BJ (cell line): ENCODE results near the gene KCNAB3. TPM values are rescaled to one million over a fixed set of nuclear protein-coding genes. Genes with fewer than 3 reads are reported as not detected.

Experiments
- CTCF ChIA-PET: fragments of 350-600 bp; formaldehyde crosslinking; extraction: SDS; loops from one replicate; lab custom pipeline; 2021; ENCODE audit warnings: antibody characterized with exemption, inconsistent platforms; lab: Yijun Ruan, JAX
- POLR2A ChIA-PET: fragments of 300-600 bp; sonication (Branson Sonifier 250); formaldehyde crosslinking; extraction: SDS; loops from one replicate; lab custom pipeline; 2021; ENCODE audit warnings: antibody characterized with exemption; lab: Charles Lee
- DNase-seq: peaks from one replicate; pipeline ENCODE4 v3.0.0-alpha.2; 2011; ENCODE audit warnings: low read depth
- H3K27me3 ChIP-seq: 2 replicates; pipeline ENCODE4 v1.6.0; 2011; ENCODE audit warnings: low read length; ENCODE audit not compliant: control insufficient read depth, insufficient read depth
- H3K36me3 ChIP-seq: 2 replicates; pipeline ENCODE4 v1.5.1; 2011; ENCODE audit warnings: low read length; ENCODE audit not compliant: control insufficient read depth, insufficient read depth
- H3K4me3 ChIP-seq: 2 replicates; pipeline ENCODE4 v1.5.1; 2011; ENCODE audit warnings: low read depth, mild to moderate bottlenecking, control low read depth, low read length
- CTCF ChIP-seq: IDR thresholded peaks from 2 replicates; pipeline ENCODE4 v1.5.1; 2011; ENCODE audit warnings: low read depth, mild to moderate bottlenecking, control low read depth, inconsistent platforms, low read length, moderate library complexity; ENCODE audit not compliant: insufficient read depth
- polyA plus RNA-seq: library from polyadenylated mRNA; depleted of rRNA; stranded (reverse); fragments of >200 nt; gene quantifications from 2 replicates; pipeline ENCODE4 v1.2.3, GENCODE V29; 2011

The KCNAB3 gene
- polyA plus RNA-seq, 1 experiment: 1.9 TPM

DNA sequence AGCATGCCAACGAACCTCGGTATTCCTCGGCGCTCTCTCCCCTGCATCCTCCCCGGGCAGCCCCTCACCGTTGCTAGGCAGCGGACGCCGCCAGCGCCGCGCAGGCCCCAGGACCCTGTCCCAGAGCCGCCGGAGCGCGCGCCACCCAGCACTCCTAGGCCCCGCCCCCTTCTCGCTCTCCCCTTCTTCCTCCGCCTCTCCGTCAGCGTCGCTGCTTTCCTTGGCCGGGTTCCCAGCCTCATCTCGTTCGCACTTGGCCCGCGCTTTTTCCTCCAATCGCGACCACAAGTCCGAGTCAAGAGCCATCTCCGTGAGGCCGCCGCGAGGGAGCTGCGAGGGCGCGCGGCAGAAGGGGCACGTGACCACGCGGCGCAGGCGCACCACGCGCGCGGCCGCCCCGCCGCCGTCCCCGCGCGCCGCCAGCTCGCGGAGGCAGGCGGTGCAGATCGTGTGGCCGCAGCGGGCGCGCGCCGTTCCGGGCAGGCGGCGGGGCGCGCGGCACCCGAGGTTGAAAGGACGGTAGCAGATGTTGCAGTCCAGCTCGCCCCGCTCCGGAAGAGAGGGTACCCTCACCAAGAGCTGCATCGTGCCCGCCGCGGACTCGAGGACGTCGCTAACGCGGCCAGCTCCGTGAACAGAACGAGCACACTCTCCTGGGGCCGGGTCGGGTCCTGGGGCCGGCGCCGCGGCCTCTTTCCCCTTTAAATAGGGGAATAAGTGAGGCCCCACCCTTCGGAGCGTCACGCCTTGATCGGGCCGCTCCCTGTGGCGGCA, 13.9 kb downstream of the KCNAB3 start, which contains the start of gene RNF227:
TSS of gene RNF227 (minus strand) at position 679 of the 774 bp plus-strand sequence. CDS start at position 585, 94 bp downstream.
- H3K4me3 ChIP-seq: peak within 1 kb of the TSS; percentile 52
- H3K36me3 ChIP-seq: peaks cover 10% of the 10 kb centered on the region
- POLR2A ChIA-PET: interaction anchor here (0.7 to 1.2 kb wide), 3 partner anchors 17 to 1329 kb away, joined by 3 read pairs; partner anchors contain the start of gene NAA38
- CTCF ChIA-PET: interaction anchor here (0.6 to 7.6 kb wide), 20 partner anchors 11 to 147 kb away, joined by 3 to 109 read pairs (median 3); partner anchors contain the start of genes CHD3, CNTROB, NAA38 and TRAPPC1
- no peaks in the 10 kb centered on the region for H3K27me3 ChIP-seq
- peak; percentile 82 for DNase-seq
- no peak for TF ChIP-seq CTCF

DNA sequence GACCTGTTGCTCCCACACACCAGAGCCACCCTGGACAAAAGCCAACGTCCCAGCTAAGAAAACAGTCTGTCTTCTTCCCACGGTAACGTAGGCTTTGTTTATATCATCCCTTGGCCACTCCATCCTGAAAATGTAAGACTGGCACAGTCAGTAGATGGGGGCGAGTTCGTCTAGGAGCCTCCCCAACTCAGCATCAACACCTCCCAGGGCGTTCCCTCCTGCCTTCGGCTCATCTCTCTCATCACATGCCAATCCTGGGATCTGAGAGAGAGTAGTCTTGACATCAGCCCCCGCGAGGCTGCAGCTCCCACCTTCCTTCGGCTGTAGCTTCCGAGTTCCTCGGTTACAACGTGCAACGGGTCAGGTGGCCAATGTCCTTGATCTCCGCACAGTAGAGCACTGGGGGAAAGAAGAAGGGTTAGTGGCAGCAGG, 14.5 kb downstream of the KCNAB3 start:
- ChIA-PET CTCF (interaction anchor here (0.6 to 7.6 kb wide), 13 partner anchors 13 to 147 kb away, joined by 3 to 109 read pairs (median 3); partner anchors contain the start of genes CNTROB, NAA38 and TRAPPC1), POLR2A (no interaction called here)
- peak overlapping the region; percentile 52 for H3K4me3 ChIP-seq
- DNase-seq: no peak
- no peaks in the 10 kb centered on the region for H3K27me3 ChIP-seq
- TF ChIP-seq CTCF: no peak
- peaks cover 13% of the 10 kb centered on the region for H3K36me3 ChIP-seq

GRCh38 chr17:7912927-7913524, 16.6 kb downstream of the KCNAB3 start:
- ChIA-PET CTCF (interaction anchor here (0.6 to 7.9 kb wide), 16 partner anchors 13 to 148 kb away, joined by 3 to 109 read pairs (median 4); partner anchors contain the start of genes CNTROB and TRAPPC1), POLR2A (no interaction called here)
- peaks cover 25% of the 10 kb centered on the region for H3K36me3 ChIP-seq
- DNase-seq: no peak
- H3K4me3 ChIP-seq: no peak overlapping the region
- no peaks in the 10 kb centered on the region for H3K27me3 ChIP-seq
- peak; percentile 77 for TF ChIP-seq CTCF

- Histone ChIP-seq H3K4me3 (no peak overlapping the region), H3K36me3 (peaks cover 36% of the 10 kb centered on the region), H3K27me3 (no peaks in the 10 kb centered on the region)
- no peak for DNase-seq
- TF ChIP-seq CTCF: no peak
- CTCF ChIA-PET: interaction anchor here (1.0 to 7.9 kb wide), 4 partner anchors 12 to 146 kb away, joined by 3 to 109 read pairs (median 26); partner anchors contain the start of genes CNTROB and TRAPPC1
- POLR2A ChIA-PET: no interaction called here
Measured at GRCh38 chr17:7911116-7911515, 18.5 kb downstream of the KCNAB3 start.

GRCh38 chr17:7910711-7911110, 18.9 kb downstream of the KCNAB3 start:
- Histone ChIP-seq H3K4me3 (no peak overlapping the region), H3K27me3 (no peaks in the 10 kb centered on the region), H3K36me3 (peaks cover 38% of the 10 kb centered on the region)
- POLR2A ChIA-PET: no interaction called here
- no peak for DNase-seq
- TF ChIP-seq CTCF: no peak
- CTCF ChIA-PET: interaction anchor here (1.1 to 7.9 kb wide), 2 partner anchors 11 to 147 kb away, joined by 3 to 48 read pairs; no protein-coding TSS in a partner anchor
